K562 (cell line): ENCODE data around the gene DPH2. TPM values are rescaled to one million over a fixed set of nuclear protein-coding genes. Genes with fewer than 3 reads are reported as not detected.

Source experiments
- FOXJ3 ChIP-seq: sonication (generic); formaldehyde crosslinking; IDR thresholded peaks from 2 replicates; pipeline ENCODE4 v1.4.0; 2020; ENCODE audit warnings: mild to moderate bottlenecking, missing genetic modification reagents
- FOXO4 ChIP-seq: fragments of 450-650 bp; formaldehyde crosslinking; IDR thresholded peaks from 2 replicates; pipeline ENCODE4 v1.4.0; 2020; ENCODE audit warnings: mild to moderate bottlenecking, moderate library complexity
- MGA ChIP-seq: fragments of 450-650 bp; IDR thresholded peaks from 2 replicates; pipeline ENCODE4 v1.6.1; 2016; ENCODE audit warnings: mild to moderate bottlenecking, moderate library complexity
- MLLT1 ChIP-seq, 2 experiments: fragments of 450-650 bp; IDR thresholded peaks; 2 replicates each; pipeline ENCODE4 v1.6.1; 2016
- MTA1 ChIP-seq: fragments of 450-650 bp; IDR thresholded peaks from 2 replicates; pipeline ENCODE4 v1.6.1; 2017; ENCODE audit warnings: borderline replicate concordance
- RAD21 ChIP-seq, 2 experiments: fragments of 250-450 bp in 1 of 2; fragments of 450-650 bp in 1 of 2; sonication (Bioruptor Pico) in 1 of 2; formaldehyde crosslinking in 1 of 2; IDR thresholded peaks in 1 of 2; conservative IDR thresholded peaks in 1 of 2; 2 replicates each; pipeline versions ENCODE4 v1.4.0 to v1.8.0; 2020 to 2022; ENCODE audit warnings: mild to moderate bottlenecking in 2 of 2, moderate library complexity in 1 of 2
- SLC30A9 ChIP-seq: fragments of 250-450 bp; sonication (Bioruptor Pico); IDR thresholded peaks from 2 replicates; pipeline ENCODE4 v1.8.0; 2022; ENCODE audit warnings: mild to moderate bottlenecking, moderate library complexity
- SRF ChIP-seq, 2 experiments: fragments of 250-450, 450-650 bp in 1 of 2; sonication (Bioruptor Pico) in 1 of 2; sonication (generic) in 1 of 2; formaldehyde crosslinking; IDR thresholded peaks; 2 replicates each; pipeline versions ENCODE4 v1.5.0 to v1.5.1; 2020 to 2022; ENCODE audit warnings: mild to moderate bottlenecking in 1 of 2, missing genetic modification reagents in 1 of 2
- ZBTB1 ChIP-seq: sonication (generic); formaldehyde crosslinking; IDR thresholded peaks from 2 replicates; pipeline ENCODE4 v1.8.1; 2023; ENCODE audit warnings: missing genetic modification reagents, low read depth, mild to moderate bottlenecking, borderline replicate concordance
- ZC3H8 ChIP-seq: fragments of 450-650 bp; IDR thresholded peaks from 2 replicates; pipeline ENCODE4 v1.6.1; 2017
- ZKSCAN8 ChIP-seq: fragments of 200-800 bp; sonication (Bioruptor generic); IDR thresholded peaks from 2 replicates; pipeline ENCODE4 v1.6.1; 2016; ENCODE audit warnings: missing genetic modification characterization, missing compliant biosample characterization
- ZNF217 ChIP-seq: sonication (generic); formaldehyde crosslinking; IDR thresholded peaks from 2 replicates; pipeline ENCODE4 v1.8.0; 2022; ENCODE audit warnings: mild to moderate bottlenecking, missing genetic modification reagents
- ZNF785 ChIP-seq: fragments of 250-450 bp; sonication (Bioruptor Pico); IDR thresholded peaks from 2 replicates; pipeline ENCODE4 v1.4.0; 2020; ENCODE audit warnings: mild to moderate bottlenecking
- polyA plus RNA-seq, 8 experiments: library from polyadenylated mRNA; depleted of rRNA in 4 of 8; stranded (reverse) in 5 of 8; unstranded in 3 of 8; fragments of >200 nt; fragmentation: Nextera tagmentation in 2 of 8; fragmentation: Illumina TruSeq in 1 of 8; extraction: Ambion mirVana in 2 of 8; extraction: Trizol in 1 of 8; gene quantifications; 2 replicates each; pipeline versions ENCODE4 v1.2.1 to v1.2.3, GENCODE V29; 2011 to 2014; ENCODE audit warnings: inconsistent platforms in 1 of 8, missing spikeins in 1 of 8
- total RNA-seq, 7 experiments: library from RNA; depleted of rRNA in 6 of 7; stranded (reverse); fragments of >200 nt in 6 of 7; fragmentation: Illumina TruSeq in 2 of 7; extraction: Trizol in 2 of 7; gene quantifications; 2 replicates each; pipeline versions ENCODE4 v1.2.1 to v1.2.3, GENCODE V29; 2011 to 2021; ENCODE audit warnings: low replicate concordance in 1 of 7

Gene DPH2
- total and polyA plus RNA-seq, 9 of the 15 experiments (the other 6 are each of a cell fraction or from before 2014, with no cell fraction given): 17.9 to 94.1 (median 68.1) TPM

- TF ChIP-seq MGA (peak; percentile 74), RAD21 (CRISPR knock-in tag; conservative IDR thresholded peaks at IDR 0.05 in 1 of 2, IDR thresholded peaks at IDR 0.05 in 1 of 2) (0 out of 4 replicates have a peak, but pooled peaks of 1 of the 2 experiments have one; percentile 13), ZC3H8 (no peak), MLLT1 (IDR thresholded peaks at IDR 0.05) (peak; percentile 3 to 82; a peak in 2 of 4 replicates), MTA1 (peak; percentile 98), FOXJ3 (CRISPR knock-in tag) (no peak), ZNF785 (no peak), SLC30A9 (CRISPR knock-in tag) (no peak), SRF (CRISPR knock-in tag; IDR thresholded peaks at IDR 0.05) (peak in 1 of 2 experiments; percentile 35; a peak in 1 of 4 replicates), ZKSCAN8 (CRISPR knock-in tag) (no peak), ZNF217 (CRISPR knock-in tag) (no peak), ZBTB1 (no peak), FOXO4 (CRISPR knock-in tag) (no peak)
These were observed 4.8 kb downstream of the DPH2 start, which contains the start of gene ATP6V0B (continued) for GRCh38 chr1:43974443-43975248.
